ENCODE measurements around the gene CHEK1.
A peak's percentile ranks its signal among the peaks of the same experiment; 100 is the strongest.
"Not testable (repeated sequence)": the region's sequence is repeated elsewhere in the genome, so short reads cannot be mapped to it uniquely, and the experiment has no call there.

Gene CHEK1

DNA sequence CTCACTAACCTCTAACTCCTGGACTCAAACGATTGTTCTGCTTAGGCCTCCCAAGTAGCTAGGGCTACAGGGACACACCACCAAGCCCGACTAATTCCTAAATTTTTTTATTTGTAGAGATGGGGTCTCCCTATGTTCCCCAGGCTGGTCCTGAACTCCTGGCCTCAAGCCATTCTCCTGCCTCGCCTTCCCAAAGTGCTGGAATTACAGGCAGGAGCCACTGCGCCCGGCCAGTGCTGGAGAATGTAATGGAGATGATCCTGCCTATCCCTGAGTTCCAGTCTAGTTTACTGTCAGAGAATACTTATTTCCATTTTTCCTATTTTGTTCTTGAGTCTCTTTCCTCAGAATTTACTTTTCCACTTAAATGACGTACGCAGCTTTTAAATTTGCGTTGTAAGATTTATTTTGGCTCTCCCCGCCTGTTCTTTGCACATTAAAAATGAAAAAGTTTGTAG is at the start of gene CHEK1:
CHEK1 (plus strand) TSS at position 408 of the 458 bp plus-strand sequence. CDS start 1,606 bp downstream, outside the sequence.
- no peak for DNase-seq (ENCODE audit: low read depth)

DNA sequence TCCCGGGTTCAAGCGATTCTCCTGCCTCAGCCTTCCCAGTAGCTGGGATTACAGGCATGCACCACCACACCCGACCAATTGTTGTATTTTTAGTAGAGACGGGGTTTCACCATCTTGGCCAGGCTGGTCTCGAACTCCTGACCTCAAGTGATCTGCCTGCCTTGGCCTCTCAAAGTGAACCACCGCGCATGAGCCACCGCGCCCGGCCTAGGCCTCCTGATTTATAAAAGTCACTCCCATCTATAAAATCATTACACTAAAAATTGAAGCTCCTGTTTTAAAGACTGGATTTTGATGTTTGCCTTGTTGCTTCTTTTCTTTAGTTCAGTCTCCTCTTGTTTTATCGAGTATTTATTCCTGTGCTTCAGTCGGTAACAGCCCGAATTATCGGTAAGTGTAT is 47.8 kb upstream of the CHEK1 start:
- DNase-seq (ENCODE audit: low read depth) = not testable (repeated sequence)

DNA sequence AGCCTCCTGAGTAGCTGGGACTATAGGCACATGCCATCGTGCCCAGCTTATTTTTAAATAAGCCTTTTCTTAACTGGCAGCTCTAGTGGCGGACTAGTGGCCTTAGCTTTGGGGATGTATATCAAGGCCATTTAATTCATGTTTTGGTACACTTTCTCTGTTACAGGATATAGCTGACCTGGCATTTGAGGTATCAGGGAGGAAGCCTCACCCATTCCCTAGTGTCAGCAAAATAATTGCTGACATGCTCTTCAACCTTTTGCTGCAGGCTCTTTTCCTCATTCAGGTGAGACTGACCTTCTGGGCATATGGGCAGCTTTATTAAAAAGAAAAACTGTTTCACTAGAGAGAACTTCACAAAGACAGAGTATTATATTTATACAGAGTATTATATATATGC is 46.2 kb upstream of the CHEK1 start:
- DNase-seq (ENCODE audit: low read depth) = no peak

DNA sequence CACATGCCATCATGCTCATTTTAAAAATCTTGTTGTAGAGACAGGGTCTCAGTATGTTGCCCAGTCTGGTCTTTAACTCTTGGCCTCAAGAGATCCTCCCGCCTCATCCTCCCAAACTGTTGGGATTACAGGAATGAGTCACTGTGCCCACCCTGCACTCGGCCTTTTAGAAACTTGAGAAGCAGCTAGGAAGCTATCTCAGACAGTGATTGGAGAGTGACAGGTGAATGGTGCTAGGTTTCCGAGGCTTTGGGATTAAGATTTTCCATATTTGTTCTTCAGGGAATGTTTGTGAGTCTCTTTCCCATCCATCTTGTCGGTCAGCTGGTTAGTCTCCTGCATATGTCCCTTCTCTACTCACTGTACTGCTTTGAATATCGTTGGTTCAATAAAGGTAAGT is 45.2 kb upstream of the CHEK1 start:
- no peak for DNase-seq (ENCODE audit: low read depth)

DNA sequence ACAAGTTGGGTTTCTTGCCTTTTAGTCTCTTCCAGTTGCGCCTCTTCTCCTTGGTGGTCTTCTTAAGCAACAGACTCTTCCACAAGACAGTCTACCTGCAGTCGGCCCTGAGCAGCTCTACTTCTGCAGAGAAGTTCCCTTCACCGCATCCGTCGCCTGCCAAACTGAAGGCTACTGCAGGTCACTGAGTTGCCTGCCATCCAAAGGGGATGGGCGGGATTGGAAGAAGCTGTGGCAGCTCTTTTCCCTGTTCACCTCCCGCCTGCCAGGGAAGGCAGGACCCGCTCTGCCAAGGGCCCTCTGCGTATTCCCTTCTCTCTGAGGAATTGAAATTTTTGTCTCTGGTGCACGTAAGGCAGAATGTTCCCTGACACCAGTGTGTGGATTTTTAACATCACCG is 41.5 kb upstream of the CHEK1 start:
- no peak for DNase-seq (ENCODE audit: low read depth)

DNA sequence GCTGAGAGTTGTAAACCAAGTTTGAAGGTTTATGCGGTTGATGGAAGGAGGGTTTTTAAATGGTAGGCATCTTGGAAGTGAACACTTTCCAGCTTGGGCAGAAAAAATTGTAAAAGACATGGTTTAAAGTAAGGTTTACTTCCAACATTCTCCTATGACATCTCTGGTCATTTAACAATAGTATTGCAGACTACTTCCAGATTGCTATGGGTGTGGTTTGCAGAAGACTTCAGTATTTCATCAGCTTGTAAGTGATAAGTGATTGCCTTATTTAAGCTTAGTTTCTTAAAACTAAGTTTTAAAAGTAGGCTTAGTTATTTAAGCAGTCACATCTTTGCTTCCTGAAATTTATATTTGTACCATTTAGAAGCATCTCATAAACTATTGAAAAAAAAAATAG is 39.5 kb upstream of the CHEK1 start:
- no peak for DNase-seq (ENCODE audit: low read depth)

DNA sequence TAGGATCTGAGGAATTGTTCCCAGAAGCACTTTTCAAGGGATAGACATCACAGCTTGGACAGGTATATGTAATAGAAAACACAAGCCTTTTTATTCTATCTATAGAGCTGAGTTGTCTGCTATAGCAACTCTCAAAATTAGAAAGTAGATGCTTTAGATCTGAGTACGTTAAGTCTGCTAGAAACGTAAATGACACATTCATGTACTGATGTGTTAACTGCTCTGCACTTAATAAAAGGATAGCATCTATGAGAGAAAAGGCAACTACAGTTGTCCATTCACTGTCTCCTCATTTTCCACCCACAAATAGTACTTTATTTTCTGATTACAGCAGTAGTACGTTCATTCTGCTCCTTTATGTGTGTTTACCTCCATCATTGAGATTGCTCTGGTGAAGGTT is 38.3 kb upstream of the CHEK1 start:
- DNase-seq (ENCODE audit: low read depth) = no peak

DNA sequence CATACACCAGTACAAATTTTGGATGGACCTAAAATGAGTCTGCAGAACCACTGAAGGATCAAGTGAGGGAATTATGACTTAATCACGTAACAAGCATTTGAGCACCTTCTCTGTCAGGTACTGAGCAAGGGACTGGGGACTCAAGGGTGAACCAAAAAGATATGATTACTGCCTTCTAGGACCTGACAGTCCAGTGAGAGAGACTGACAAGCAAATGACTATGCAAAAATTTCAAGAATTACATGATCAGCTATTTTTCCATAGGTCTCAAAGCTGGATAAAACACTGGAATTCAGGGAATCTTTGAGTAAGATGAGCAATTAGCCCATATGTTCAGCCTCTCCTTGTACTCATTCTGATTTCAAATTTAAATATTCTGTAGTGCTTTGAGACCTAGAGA is 37.5 kb upstream of the CHEK1 start:
- no peak for DNase-seq (ENCODE audit: low read depth)

DNA sequence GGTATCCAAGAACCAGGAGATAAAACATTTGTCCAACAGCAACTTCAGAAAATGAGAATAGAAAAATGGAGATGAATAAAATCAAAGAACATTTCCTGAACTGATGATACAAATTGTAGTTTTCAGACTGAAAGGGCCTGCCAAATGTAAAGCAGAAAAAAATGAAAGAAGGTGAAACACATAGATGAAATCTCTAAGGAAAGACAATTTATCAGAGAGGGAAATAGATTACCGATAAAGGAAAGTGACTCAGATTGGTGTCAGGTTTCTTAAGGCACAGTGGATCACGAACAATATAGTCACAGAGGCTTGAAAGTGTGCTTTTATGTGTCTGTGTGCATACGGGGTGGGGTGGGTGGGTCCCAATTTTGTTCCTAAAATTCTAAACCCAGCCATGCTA is 36.5 kb upstream of the CHEK1 start:
- no peak for DNase-seq (ENCODE audit: low read depth)

DNA sequence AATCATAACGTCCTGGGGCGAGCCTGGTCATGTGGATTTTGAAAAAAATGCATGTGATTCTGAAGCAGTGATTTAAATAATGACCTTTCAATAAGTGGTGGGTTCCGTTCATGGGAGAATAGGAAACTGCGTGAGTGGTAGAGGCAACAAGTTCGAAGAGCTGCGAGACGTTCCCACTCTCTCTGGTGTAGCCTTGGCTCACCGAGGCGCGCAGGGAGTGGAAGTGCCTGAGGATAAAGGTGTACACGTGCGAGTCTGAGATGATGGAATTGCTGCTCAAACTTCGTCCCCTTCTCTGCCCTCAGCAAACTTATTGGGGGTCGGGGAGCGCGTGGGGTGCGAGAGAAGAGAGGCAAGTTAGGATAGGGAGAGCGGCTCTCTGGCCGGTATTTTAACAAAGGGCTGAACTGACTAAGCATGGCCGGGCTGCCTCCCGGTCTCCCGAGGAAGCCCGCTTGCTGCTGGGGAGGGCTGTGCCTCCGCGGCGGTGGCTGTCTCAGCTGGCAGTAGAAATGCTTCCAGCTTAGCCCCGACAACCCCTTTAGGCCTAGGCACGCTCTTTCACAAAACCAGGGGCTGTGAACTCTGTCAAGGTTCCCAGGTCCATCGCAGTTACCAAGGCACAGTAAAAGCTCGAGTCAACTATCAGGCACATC is 33.2 kb upstream of the CHEK1 start:
- peak; percentile 6 for DNase-seq (ENCODE audit: low read depth)

DNA sequence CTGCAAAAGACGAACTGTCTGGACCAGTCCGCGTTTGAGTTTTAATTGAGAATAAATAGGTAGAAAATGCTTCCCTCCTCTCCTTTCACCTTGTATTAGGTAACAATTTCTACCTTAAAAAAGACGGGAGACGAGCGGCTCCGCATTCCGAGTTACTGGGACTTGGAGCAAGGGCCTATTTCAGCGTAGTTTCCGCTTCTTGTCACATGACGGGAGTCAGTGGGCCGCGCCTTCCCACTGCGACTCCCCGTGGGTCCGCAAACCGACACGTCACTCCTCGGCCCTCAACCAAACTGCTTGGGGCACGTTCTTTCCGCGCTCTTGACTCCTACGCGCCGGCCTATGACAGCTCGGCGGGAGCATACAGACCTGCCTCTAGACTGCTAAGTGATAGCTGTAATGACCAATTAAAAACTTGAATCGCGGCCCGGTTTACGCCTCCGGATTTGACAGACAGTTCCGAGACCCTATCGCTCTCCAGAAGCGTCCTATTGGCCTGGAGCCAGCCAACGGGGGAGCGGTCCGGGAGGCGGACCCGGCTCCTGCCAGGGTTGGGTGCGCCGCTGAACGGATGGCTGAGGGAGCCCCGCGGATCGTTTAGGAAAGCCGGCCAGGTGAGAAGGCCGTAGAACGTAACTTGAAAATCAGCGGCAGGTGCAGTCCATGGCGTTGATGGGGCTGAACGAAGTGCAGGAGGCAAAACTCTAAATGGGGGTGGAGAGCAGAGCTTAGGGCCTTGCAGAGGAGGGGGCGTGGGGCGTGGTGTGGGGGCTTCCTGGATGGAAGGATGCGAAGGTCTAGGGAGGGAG is 32.5 kb upstream of the CHEK1 start, which contains the start of gene STT3A:
STT3A (plus strand) TSS at position 548 of the 809 bp plus-strand sequence. CDS start 3,064 bp downstream, outside the sequence.
- DNase-seq (ENCODE audit: low read depth) = peak; percentile 96

DNA sequence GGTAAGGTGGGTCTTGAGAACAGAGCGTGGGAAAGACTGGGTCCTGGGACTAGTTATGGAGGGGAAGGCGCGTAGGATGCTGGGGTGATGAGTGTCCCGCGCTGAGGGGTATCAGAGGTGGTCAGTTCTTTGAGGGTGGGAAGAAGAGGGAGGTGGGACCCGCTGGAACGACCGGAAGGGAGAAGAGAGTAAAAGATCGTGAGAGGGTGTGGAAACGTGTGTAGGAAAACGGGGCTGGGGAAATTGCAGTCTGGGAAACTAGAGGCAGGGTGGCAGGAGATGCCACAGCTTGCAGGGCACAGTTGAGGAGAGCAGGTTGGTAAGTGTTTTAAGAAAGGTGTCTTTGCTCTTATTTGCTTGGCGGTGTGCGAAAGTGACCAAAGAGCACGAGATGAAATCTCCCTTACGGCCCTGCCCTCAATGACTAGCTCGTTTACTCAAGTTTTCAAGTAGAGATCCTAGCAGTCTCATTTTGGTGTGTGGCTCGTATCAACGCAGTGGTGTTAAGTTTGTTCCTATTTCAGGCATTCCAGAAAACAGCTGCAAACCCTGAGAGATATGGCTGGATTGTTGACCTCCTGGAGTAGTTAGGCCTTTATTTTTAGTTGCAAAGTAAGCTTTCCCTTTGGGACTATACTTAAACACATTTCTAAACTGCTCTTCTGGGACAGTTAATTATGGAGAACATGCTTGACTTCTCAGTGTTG is 31.7 kb upstream of the CHEK1 start:
- no peak for DNase-seq (ENCODE audit: low read depth)

DNA sequence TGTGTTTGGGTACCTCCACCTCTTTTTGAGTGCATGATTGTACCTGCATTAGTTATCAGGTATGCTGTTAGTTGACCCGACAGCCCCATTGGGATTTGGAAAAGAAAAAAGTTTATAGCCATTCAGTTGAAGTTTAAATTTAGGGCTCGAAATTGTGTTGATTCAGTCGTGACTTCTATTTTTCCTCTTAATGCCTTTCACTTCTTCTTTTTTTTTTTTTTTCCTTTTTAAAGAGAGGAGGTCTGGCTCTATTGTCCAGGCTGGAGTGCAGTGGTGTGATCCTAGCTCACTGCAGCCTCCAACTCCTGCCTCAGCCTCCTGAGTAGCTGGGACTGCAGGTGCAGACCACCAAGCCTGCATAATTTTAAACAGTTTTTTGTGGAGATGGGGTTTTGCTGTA is 30.0 kb upstream of the CHEK1 start:
- no peak for DNase-seq (ENCODE audit: low read depth)

DNA sequence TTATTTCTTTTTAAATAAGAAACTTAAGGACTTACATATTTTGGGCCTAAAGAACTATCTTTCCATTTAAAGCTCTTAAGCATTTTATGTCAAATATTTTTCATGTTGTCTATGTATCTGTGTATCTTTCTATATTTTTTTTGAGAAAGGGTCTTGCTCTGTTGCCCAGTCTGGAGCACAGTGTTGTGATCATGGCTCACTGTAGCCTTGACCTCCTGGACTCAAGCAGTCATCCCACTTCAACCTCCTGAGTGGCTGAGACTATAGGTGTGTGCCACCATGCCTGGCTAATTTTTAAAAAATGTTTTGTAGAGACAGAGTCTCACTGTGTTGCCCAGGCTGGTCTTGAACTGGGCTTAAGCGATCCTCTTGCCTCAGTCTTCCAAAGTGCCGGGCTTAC is 24.3 kb upstream of the CHEK1 start:
- no peak for DNase-seq (ENCODE audit: low read depth)

DNA sequence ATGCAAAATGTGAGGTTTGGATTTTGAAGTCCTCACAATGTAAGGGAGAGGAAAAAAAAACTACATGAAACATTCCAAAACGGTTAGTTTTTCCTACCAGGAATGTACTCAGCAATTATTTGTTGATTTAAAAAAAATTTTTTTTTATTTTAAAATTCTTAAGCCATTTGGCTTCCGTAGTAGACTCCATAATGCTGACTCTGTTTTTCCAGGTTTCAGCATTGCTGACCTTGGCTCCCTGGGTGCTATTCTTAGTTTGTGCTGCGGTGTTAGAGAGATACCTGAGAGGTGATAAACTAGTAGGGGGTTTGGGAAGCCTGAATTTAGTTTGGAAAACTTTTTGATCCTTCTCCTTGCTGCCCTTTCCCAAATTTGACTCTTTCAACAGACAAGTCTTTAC is 21.8 kb upstream of the CHEK1 start:
- no peak for DNase-seq (ENCODE audit: low read depth)

DNA sequence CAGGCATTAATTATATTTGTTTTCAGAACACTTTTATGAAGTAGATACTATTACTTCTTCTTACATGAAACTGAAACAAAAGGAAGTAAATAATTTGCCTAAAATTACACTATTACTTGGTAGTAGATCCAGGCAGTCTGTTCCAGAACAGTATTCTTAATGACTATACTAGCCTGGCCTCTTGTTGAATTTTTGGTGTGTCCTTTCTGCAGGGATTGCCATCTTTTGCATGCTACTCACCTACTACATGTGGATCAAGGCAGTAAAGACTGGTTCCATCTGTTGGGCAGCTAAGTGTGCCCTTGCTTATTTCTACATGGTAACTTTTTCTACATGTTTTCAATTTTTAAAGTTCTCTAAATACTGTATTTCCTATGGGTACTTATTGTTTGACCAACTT is 19.5 kb upstream of the CHEK1 start:
- DNase-seq (ENCODE audit: low read depth) = no peak

DNA sequence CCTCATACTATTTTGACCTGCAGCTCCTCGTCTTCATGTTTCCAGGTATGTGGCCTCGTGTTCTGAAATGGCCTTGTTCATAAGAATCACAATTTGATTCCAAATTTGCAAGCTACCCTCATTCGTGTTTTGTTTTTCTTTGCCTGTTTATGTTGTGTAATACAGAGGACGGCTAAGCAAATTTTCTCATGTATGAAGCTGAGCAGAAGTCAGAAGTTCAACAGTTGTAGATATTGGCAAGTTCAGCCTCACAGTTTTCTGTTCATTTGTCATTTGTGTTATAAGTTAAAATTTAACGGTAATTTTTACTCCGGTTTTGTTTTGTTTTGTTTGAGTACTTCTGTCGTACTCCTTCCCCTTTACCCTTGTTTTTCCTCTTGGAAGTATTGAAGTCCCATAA is 15.4 kb upstream of the CHEK1 start:
- DNase-seq (ENCODE audit: low read depth) = no peak

DNA sequence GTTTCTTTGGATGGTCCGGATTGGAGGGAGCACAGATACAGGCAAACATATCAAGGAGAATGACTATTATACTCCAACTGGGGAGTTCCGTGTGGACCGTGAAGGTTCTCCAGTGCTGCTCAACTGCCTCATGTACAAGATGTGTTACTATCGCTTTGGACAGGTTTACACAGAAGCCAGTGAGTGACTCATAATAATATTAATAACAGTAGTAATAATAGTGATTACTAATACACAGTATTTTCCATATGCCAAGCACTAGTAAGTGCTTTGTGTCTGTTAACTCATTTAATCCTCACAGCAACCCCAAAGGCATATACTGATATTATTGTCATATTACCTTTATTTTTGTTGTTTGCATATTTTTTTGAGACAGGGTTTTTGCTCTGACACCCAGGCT is 6.6 kb upstream of the CHEK1 start:
- no peak for DNase-seq (ENCODE audit: low read depth)

DNA sequence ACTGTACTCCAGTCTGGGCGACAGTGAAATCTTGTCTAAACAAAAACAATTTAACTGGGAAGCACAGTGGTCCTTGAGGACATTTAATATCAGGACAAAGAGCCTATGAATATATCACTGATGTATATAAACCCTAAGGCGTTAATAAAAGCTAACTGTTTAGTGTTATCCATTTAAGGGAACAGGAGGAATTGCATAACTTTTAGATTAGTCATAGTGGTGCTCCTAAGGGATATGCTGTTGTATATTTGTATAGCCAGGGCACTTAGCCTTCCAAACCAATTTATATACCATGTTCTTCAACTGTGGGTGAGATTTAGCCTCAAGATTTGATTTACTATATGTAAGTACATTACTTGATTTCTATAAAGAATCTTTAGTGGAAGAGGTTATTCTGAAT is 3.0 kb upstream of the CHEK1 start:
- no peak for DNase-seq (ENCODE audit: low read depth)

DNA sequence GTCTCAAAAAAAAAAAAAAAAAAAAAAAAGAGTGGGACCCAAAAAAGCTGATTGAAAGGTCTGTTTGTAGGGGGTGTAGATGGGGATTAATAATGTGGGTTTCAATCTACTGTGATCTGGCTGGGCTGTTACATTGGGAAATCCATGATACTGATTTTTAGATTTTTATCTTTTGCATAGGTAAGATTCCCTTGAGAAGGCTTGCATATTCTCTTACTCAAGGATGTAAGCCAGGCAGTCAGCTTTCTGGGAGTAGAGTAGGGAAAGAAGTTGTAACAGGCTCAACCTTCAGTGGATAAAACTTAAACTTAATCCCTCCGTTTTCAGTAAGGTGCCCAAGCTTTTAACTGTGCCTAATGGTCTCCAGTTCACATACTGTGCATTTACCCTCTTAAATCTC is 1.9 kb upstream of the CHEK1 start:
- DNase-seq (ENCODE audit: low read depth) = no peak

DNA sequence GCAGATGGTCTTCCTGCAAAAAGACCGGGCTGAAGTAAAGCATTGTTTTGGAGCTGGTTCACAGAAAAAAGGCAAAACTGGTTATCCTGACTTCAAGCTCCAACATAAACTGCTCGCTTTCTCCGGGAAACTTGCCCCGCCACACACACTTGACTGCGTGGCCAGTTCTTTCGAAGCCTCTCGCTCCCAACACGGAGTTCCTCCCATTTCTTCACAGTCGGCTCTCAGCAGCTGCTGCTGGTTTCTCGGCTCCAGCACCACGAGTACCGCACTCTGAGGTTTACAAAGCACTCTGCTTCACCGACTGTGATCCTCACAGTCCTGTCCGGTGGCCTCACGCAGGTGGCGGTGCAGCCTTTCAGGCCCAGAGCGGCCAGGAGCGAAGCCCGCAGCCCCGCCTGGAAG is 264 bp downstream of the CHEK1 start:
- no peak for DNase-seq (ENCODE audit: low read depth)

DNA sequence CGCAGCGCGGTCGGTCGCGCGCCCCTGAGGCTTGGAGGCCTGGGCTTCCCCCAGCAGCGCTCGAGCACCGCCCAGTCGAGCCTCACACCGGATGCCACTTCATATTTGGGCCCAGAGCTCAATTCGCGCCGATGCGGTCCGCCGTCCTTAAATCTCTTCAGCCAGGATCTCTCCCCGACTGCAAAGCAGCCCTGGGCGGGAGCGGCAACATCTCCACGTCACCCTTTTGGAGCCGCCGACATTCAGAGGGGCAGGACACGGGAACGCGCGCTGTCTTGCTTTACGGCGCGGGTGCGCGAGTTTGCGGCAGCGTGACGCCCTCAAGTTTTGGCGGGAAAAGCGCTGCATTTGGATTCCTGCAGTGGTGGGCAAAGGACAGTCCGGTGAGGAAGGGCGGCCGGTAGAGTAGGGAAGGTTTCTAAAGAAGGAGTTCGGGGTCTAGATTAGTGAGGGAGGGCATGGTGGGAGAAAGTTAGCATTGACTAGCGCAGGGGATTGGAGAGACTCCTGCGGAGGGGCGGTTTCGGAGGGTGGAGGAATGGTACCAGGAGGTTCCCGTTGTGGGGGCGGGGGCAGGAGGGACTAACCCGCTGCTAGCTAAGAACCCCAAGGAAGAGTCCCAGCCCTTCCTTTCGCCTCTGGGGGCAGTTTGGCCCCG is 796 bp downstream of the CHEK1 start:
- peak; percentile 78 for DNase-seq (ENCODE audit: low read depth)

All from stimulated activated CD8-positive, alpha-beta memory T cell treated with anti-CD3 and anti-CD28 coated beads, Interleukin-4, amount 100 ng/mL, for 24 hours (primary cell).